ENCODE data around the gene PTPRF.

- TF ChIP-seq POLR2A (IDR thresholded peaks at IDR 0.05) (no peak), POLR2AphosphoS5 (IDR thresholded peaks at IDR 0.05) (no peak)
- TF ChIP-seq, protein P1, sequence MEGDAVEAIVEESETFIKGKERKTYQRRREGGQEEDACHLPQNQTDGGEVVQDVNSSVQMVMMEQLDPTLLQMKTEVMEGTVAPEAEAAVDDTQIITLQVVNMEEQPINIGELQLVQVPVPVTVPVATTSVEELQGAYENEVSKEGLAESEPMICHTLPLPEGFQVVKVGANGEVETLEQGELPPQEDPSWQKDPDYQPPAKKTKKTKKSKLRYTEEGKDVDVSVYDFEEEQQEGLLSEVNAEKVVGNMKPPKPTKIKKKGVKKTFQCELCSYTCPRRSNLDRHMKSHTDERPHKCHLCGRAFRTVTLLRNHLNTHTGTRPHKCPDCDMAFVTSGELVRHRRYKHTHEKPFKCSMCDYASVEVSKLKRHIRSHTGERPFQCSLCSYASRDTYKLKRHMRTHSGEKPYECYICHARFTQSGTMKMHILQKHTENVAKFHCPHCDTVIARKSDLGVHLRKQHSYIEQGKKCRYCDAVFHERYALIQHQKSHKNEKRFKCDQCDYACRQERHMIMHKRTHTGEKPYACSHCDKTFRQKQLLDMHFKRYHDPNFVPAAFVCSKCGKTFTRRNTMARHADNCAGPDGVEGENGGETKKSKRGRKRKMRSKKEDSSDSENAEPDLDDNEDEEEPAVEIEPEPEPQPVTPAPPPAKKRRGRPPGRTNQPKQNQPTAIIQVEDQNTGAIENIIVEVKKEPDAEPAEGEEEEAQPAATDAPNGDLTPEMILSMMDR (IDR thresholded peaks at IDR 0.05), result no peak
These were observed 25.5 kb upstream of the PTPRF start for GRCh38 chr1:43505077-43505780.
